Mesothelial cell of epicardium (in vitro differentiated cells): ENCODE results near the gene ETV3L. TPM values are rescaled to one million over a fixed set of nuclear protein-coding genes. Genes with fewer than 3 reads are reported as not detected.

Source experiments
- DNase-seq, 2 experiments: peaks; one replicate each; pipeline ENCODE4 v3.0.0; 2021; ENCODE audit warnings: low spot score in 2 of 2; ENCODE audit not compliant: unreplicated experiment in 2 of 2
- H3K27ac Mint-ChIP-seq: 2 replicates; pipeline ENCODE4 v1.8.0; 2021; ENCODE audit warnings: mixed read lengths
- H3K27me3 Mint-ChIP-seq: 2 replicates; pipeline ENCODE4 v1.8.0; 2021; ENCODE audit warnings: low read depth, mixed read lengths
- H3K36me3 Mint-ChIP-seq: 2 replicates; pipeline ENCODE4 v1.8.0; 2021; ENCODE audit warnings: mixed read lengths
- H3K4me1 Mint-ChIP-seq: 2 replicates; pipeline ENCODE4 v1.8.0; 2021; ENCODE audit warnings: mixed read lengths
- H3K4me3 Mint-ChIP-seq: 2 replicates; pipeline ENCODE4 v1.8.0; 2021; ENCODE audit warnings: mild to moderate bottlenecking, moderate library complexity, mixed read lengths
- H3K9me3 Mint-ChIP-seq: 2 replicates; pipeline ENCODE4 v1.8.0; 2021; ENCODE audit warnings: mixed read lengths
- total RNA-seq: library from RNA; stranded (reverse); gene quantifications from 3 replicates; pipeline ENCODE4 v1.2.1, GENCODE V29; 2021
- TF ChIP-seq, protein P1 (sequence below): fragments of 200-600 bp; sonication (generic); IDR thresholded peaks from one replicate; pipeline ENCODE4 v1.5.0; 2021; ENCODE audit warnings: antibody characterized with exemption; ENCODE audit not compliant: unreplicated experiment

Gene ETV3L
- total RNA-seq, 1 donor from 2014 or later = not detected

DNA sequence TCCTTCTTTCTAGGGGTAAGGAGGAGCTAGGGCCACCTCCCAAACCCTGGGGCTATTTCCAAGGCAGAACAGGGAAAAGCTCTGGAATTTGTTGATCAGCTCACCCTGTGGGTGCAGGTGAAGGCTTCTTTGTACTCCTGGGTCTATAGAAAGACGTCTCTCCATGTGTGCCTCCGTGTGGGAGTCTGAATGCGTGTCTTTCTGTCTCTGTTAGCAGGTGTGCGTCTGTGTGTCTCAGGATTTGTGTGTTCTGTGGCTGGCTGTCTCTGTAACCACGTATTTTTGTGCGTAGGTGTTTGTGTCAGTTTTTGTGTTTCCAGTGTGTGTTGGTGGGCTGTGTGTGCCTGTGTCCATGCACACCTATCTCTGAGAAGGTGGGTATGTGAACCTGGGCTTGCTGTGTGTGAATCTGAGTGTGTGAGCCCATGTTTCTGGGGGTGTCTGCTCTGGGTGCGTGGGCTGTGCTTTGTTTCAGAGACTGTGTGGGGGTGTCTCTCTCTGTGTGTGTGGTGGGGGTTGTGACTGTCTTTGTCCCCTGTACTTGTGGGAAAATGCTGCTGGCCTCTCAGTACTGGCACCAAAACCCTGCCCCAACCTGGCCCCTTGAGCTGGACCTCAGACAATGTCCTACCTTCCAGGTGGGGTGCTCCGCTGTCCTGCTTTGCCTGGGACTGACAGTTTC lies 12.7 kb upstream of the ETV3L start:
- no peak overlapping the region for H3K4me3 Mint-ChIP-seq
- no peaks in the 10 kb centered on the region for H3K9me3 Mint-ChIP-seq
- no peak for DNase-seq
- no peaks in the 10 kb centered on the region for H3K36me3 Mint-ChIP-seq
- H3K27ac Mint-ChIP-seq = peak overlapping the region; percentile 28
- TF ChIP-seq, protein P1, sequence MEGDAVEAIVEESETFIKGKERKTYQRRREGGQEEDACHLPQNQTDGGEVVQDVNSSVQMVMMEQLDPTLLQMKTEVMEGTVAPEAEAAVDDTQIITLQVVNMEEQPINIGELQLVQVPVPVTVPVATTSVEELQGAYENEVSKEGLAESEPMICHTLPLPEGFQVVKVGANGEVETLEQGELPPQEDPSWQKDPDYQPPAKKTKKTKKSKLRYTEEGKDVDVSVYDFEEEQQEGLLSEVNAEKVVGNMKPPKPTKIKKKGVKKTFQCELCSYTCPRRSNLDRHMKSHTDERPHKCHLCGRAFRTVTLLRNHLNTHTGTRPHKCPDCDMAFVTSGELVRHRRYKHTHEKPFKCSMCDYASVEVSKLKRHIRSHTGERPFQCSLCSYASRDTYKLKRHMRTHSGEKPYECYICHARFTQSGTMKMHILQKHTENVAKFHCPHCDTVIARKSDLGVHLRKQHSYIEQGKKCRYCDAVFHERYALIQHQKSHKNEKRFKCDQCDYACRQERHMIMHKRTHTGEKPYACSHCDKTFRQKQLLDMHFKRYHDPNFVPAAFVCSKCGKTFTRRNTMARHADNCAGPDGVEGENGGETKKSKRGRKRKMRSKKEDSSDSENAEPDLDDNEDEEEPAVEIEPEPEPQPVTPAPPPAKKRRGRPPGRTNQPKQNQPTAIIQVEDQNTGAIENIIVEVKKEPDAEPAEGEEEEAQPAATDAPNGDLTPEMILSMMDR = no peak
- H3K4me1 Mint-ChIP-seq = peaks cover 27% of the 10 kb centered on the region
- H3K27me3 Mint-ChIP-seq = peaks cover 26% of the 10 kb centered on the region

- Mint-ChIP-seq H3K4me1 (peaks cover 27% of the 10 kb centered on the region), H3K27ac (no peak overlapping the region), H3K27me3 (peaks cover 34% of the 10 kb centered on the region), H3K4me3 (no peak overlapping the region), H3K9me3 (no peaks in the 10 kb centered on the region), H3K36me3 (no peaks in the 10 kb centered on the region)
- TF ChIP-seq, protein P1 = no peak
- DNase-seq = no peak
Measured at GRCh38 chr1:157111396-157112165, 12.0 kb upstream of the ETV3L start.

- Mint-ChIP-seq H3K36me3 (no peaks in the 10 kb centered on the region), H3K27me3 (peaks cover 40% of the 10 kb centered on the region), H3K9me3 (no peaks in the 10 kb centered on the region), H3K27ac (no peak overlapping the region), H3K4me3 (no peak overlapping the region), H3K4me1 (peaks cover 31% of the 10 kb centered on the region)
- no peak for DNase-seq
- TF ChIP-seq, protein P1 = no peak
Measured at GRCh38 chr1:157110686-157111085, 11.1 kb upstream of the ETV3L start.

- Mint-ChIP-seq H3K4me3 (no peak overlapping the region), H3K36me3 (no peaks in the 10 kb centered on the region), H3K27me3 (peaks cover 40% of the 10 kb centered on the region), H3K9me3 (no peaks in the 10 kb centered on the region), H3K27ac (no peak overlapping the region), H3K4me1 (peaks cover 29% of the 10 kb centered on the region)
- TF ChIP-seq, protein P1 = no peak
- no peak for DNase-seq
Measured at GRCh38 chr1:157110003-157110402, 10.4 kb upstream of the ETV3L start.

- Mint-ChIP-seq H3K4me1 (peaks cover 31% of the 10 kb centered on the region), H3K9me3 (no peaks in the 10 kb centered on the region), H3K27me3 (peaks cover 40% of the 10 kb centered on the region), H3K27ac (no peak overlapping the region), H3K36me3 (no peaks in the 10 kb centered on the region), H3K4me3 (no peak overlapping the region)
- TF ChIP-seq, protein P1 = no peak
- DNase-seq = no peak
Measured at GRCh38 chr1:157108448-157108847, 8.8 kb upstream of the ETV3L start.
